PC-9 (cell line): ENCODE results near the gene FBXO22. TPM values are rescaled to one million over a fixed set of nuclear protein-coding genes. Genes with fewer than 3 reads are reported as not detected.
A peak's percentile ranks its signal among the peaks of the same experiment; 100 is the strongest.
"Not testable (repeated sequence)": the region's sequence is repeated elsewhere in the genome, so short reads cannot be mapped to it uniquely, and the experiment has no call there.

ENCODE experiments used
- BruUV-seq: library from RNA; stranded (reverse); fragments of 400-500 nt; replicated peaks from 2 replicates; lab custom pipeline; 2021; lab: Mats Ljungman, UMichigan
- CTCF ChIA-PET: fragments of 300-600 bp; sonication (Branson Sonifier 250); formaldehyde crosslinking; loops from one replicate; lab custom pipeline; 2022; ENCODE audit warnings: antibody characterized with exemption; lab: Charles Lee
- POLR2A ChIA-PET: fragments of 300-600 bp; sonication (Branson Sonifier 250); formaldehyde crosslinking; loops from one replicate; lab custom pipeline; 2022; ENCODE audit warnings: antibody characterized with exemption; ENCODE audit not compliant: unreplicated experiment; lab: Charles Lee
- DNase-seq, 2 experiments: peaks; one replicate each; pipeline versions ENCODE4 v3.0.0 to v3.0.0-alpha.2; 2015 to 2022; ENCODE audit warnings: mixed read lengths in 1 of 2
- H2AFZ ChIP-seq: fragments of 200-600 bp; sonication (generic); 2 replicates; pipeline ENCODE4 v1.8.1; 2017; ENCODE audit warnings: antibody characterized with exemption
- H3F3A ChIP-seq: fragments of 200-600 bp; sonication (generic); 2 replicates; pipeline ENCODE4 v1.8.1; 2017; ENCODE audit warnings: antibody characterized with exemption, mild to moderate bottlenecking, low read depth; ENCODE audit not compliant: insufficient read depth
- H3K27ac ChIP-seq: fragments of 200-600 bp; sonication (generic); 2 replicates; pipeline ENCODE4 v1.6.1; 2016; ENCODE audit warnings: mixed run types
- H3K27me3 ChIP-seq: fragments of 200-600 bp; sonication (generic); 2 replicates; pipeline ENCODE4 v1.6.1; 2016; ENCODE audit warnings: low read depth, mixed run types; ENCODE audit not compliant: insufficient read depth
- H3K36me3 ChIP-seq: fragments of 200-600 bp; sonication (generic); 2 replicates; pipeline ENCODE4 v1.6.1; 2016; ENCODE audit warnings: low read depth, mixed run types
- H3K4me1 ChIP-seq: fragments of 200-600 bp; sonication (generic); replicated peaks from 2 replicates; pipeline ENCODE4 v1.6.1; 2016; ENCODE audit warnings: mixed run types; ENCODE audit not compliant: insufficient read depth
- H3K4me2 ChIP-seq: fragments of 200-600 bp; sonication (generic); 2 replicates; pipeline ENCODE4 v1.6.1; 2017; ENCODE audit warnings: mixed run types
- H3K4me3 ChIP-seq: fragments of 200-600 bp; sonication (generic); 2 replicates; pipeline ENCODE4 v1.6.1; 2016; ENCODE audit warnings: mixed run types
- H3K79me2 ChIP-seq: fragments of 200-600 bp; sonication (generic); 2 replicates; pipeline ENCODE4 v1.6.1; 2017; ENCODE audit warnings: low read depth, mixed run types
- H3K9me2 ChIP-seq: fragments of 200-600 bp; sonication (generic); 2 replicates; pipeline ENCODE4 v1.8.1; 2017; ENCODE audit warnings: mild to moderate bottlenecking; ENCODE audit not compliant: insufficient read depth
- H3K9me3 ChIP-seq: fragments of 200-600 bp; sonication (generic); 2 replicates; pipeline ENCODE4 v1.8.1; 2016; ENCODE audit warnings: low read depth; ENCODE audit not compliant: insufficient read depth
- H4K20me1 ChIP-seq: fragments of 200-600 bp; sonication (generic); 2 replicates; pipeline ENCODE4 v1.8.1; 2017; ENCODE audit not compliant: insufficient read depth
- CTCF ChIP-seq: fragments of 200-600 bp; sonication (generic); conservative IDR thresholded peaks from 2 replicates; pipeline ENCODE4 v1.6.1; 2017; ENCODE audit warnings: mixed run types, antibody characterized with exemption, mild to moderate bottlenecking, moderate library complexity
- EZH2 ChIP-seq: fragments of 200-600 bp; sonication (generic); IDR thresholded peaks from 2 replicates; pipeline ENCODE4 v1.8.0; 2017; ENCODE audit warnings: antibody characterized with exemption, low read depth
- intact Hi-C: fragments of 100-400 bp; cut with micrococcal nuclease; formaldehyde crosslinking; loops from one replicate; pipeline ENCODE4 v1.10.0; 2022; ENCODE audit not compliant: unreplicated experiment
- total RNA-seq: library from RNA; stranded (reverse); gene quantifications from 2 replicates; pipeline ENCODE4 v1.2.3, GENCODE V29; 2021

Gene FBXO22
- total RNA-seq, 1 experiment from 2014 or later: 37.5 TPM

GRCh38 chr15:75902129-75902557 lies 1.5 kb upstream of the FBXO22 start:
- H4K20me1 ChIP-seq: no peaks in the 10 kb centered on the region
- DNase-seq: no peak
- peak overlapping the region; percentile 73; the same call in 1 of the 2 replicates for H3K4me2 ChIP-seq
- ChIA-PET CTCF (no interaction called here), POLR2A (no interaction called here)
- no peaks in the 10 kb centered on the region for H3K9me2 ChIP-seq
- H3K4me3 ChIP-seq: no peak overlapping the region
- no TSS peak for BruUV-seq
- no peaks in the 10 kb centered on the region for H3K27me3 ChIP-seq
- TF ChIP-seq EZH2 (no peak), CTCF (no peak)
- 0 out of 2 replicates have a peak overlapping the region, but pooled peaks have one; percentile 84 for H3K27ac ChIP-seq
- no peak overlapping the region for H2AFZ ChIP-seq
- peaks cover 12% of the 10 kb centered on the region; the same call in 1 of the 2 replicates for H3F3A ChIP-seq
- intact Hi-C loops: loop anchor here (5.0 kb wide), 1 partner anchor 90 kb away; no protein-coding TSS in a partner anchor
- peaks cover 17% of the 10 kb centered on the region for H3K4me1 ChIP-seq
- H3K9me3 ChIP-seq: no peaks in the 10 kb centered on the region
- peaks cover 5% of the 10 kb centered on the region; the same call in 1 of the 2 replicates for H3K36me3 ChIP-seq
- peaks cover 26% of the 10 kb centered on the region for H3K79me2 ChIP-seq

GRCh38 chr15:75905231-75905630 lies 1.6 kb downstream of the FBXO22 start:
- Histone ChIP-seq H3K9me2 (no peaks in the 10 kb centered on the region), H3K9me3 (no peaks in the 10 kb centered on the region), H3K36me3 (peaks cover 12% of the 10 kb centered on the region; the same call in 1 of the 2 replicates), H4K20me1 (0 out of 2 replicates have a peak, but pooled peaks cover 3% of the 10 kb centered on the region), H3K4me1 (peaks cover 17% of the 10 kb centered on the region), H3K4me2 (peak overlapping the region; percentile 73), H3K27ac (no peak overlapping the region), H2AFZ (no peak overlapping the region), H3K27me3 (no peaks in the 10 kb centered on the region), H3F3A (peaks cover 12% of the 10 kb centered on the region; the same call in 1 of the 2 replicates), H3K79me2 (peaks cover 45% of the 10 kb centered on the region), H3K4me3 (no peak overlapping the region)
- ChIA-PET POLR2A (no interaction called here), CTCF (no interaction called here)
- intact Hi-C loops: no loop called here
- no TSS peak for BruUV-seq
- TF ChIP-seq CTCF: no peak
- DNase-seq: no peak

- H3K79me2 ChIP-seq: peaks cover 38% of the 10 kb centered on the region
- H2AFZ ChIP-seq, DNase-seq, H3K27ac ChIP-seq, CTCF ChIA-PET, H3K4me1 ChIP-seq, BruUV-seq, intact Hi-C loops, H3K27me3 ChIP-seq, H3K4me3 ChIP-seq, POLR2A ChIA-PET, H3K4me2 ChIP-seq, H3F3A ChIP-seq, H4K20me1 ChIP-seq, H3K9me3 ChIP-seq, H3K9me2 ChIP-seq: not testable (repeated sequence)
- H3K36me3 ChIP-seq: peaks cover 14% of the 10 kb centered on the region; the same call in 1 of the 2 replicates
Measured at GRCh38 chr15:75910355-75910754, 6.7 kb downstream of the FBXO22 start.

GRCh38 chr15:75916978-75917377 lies 13.3 kb downstream of the FBXO22 start:
- Histone ChIP-seq H3K27me3 (no peaks in the 10 kb centered on the region), H3F3A (0 out of 2 replicates have a peak, but pooled peaks cover 4% of the 10 kb centered on the region), H3K9me3 (no peaks in the 10 kb centered on the region), H3K79me2 (0 out of 2 replicates have a peak, but pooled peaks cover under 1% of the 10 kb centered on the region), H3K4me3 (no peak overlapping the region), H3K27ac (no peak overlapping the region), H3K36me3 (0 out of 2 replicates have a peak, but pooled peaks cover 7% of the 10 kb centered on the region), H2AFZ (no peak overlapping the region), H3K4me2 (no peak overlapping the region), H3K9me2 (no peaks in the 10 kb centered on the region), H4K20me1 (no peaks in the 10 kb centered on the region), H3K4me1 (no peaks in the 10 kb centered on the region)
- DNase-seq: no peak
- ChIA-PET POLR2A (no interaction called here), CTCF (no interaction called here)
- no TSS peak for BruUV-seq
- intact Hi-C loops: no loop called here
- TF ChIP-seq EZH2: no peak
- TF ChIP-seq CTCF: no peak
